GM10847 (cell line): Measurements from ENCODE around the gene NFS1.

Experiments used
- POLR2A ChIP-seq: IDR thresholded peaks from 2 replicates; pipeline ENCODE4 v1.6.1; 2011; ENCODE audit not compliant: insufficient read length; ENCODE audit errors: extremely low read depth

Gene NFS1

GRCh38 chr20:35661053-35661452 lies 38.1 kb downstream of the NFS1 start:
- TF ChIP-seq POLR2A: no peak

DNA sequence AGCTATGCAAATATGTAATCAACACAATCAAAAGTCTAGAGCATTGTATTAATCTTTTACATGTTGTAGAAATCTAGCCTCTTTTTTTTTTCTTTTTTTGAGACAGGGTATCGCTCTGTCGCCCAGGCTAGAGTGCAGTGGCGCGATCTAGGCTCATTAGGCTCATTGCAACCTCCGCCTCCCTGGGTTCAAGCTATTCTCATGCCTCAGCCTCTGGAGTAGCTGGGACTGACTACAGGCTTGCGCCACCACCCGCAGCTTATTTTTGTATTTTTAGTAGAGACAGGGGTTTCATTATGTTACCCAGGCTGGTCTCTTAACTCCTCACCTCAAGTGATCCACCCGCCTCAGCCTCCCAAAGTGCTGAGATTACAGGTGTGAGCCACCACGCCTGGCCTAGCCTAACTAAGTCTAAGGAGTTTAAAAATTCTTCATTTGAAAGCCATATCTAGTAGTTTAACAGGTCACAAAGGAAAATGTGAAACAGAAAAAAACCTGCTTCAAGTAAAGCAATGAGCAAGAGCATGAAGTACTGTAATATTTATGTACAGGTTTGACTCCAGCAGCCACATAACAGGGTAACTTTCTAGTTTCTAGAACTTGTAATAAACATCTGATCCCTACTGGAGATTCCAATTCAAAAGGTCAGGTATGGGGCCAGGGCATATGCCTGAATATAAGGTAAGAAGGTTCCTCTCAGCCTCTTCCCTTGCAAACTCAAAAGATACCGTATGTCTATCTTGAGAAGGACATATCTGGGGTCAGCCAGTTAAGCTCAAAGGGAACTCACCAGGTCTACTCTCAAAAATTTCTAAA lies 38.8 kb downstream of the NFS1 start:
- TF ChIP-seq POLR2A: no peak

GRCh38 chr20:35657271-35657670 lies 41.9 kb downstream of the NFS1 start:
- no peak for TF ChIP-seq POLR2A

- no peak for TF ChIP-seq POLR2A
Observed at GRCh38 chr20:35654415-35654814, 44.7 kb downstream of the NFS1 start.

GRCh38 chr20:35653893-35654292 lies 45.3 kb downstream of the NFS1 start:
- no peak for TF ChIP-seq POLR2A

- no peak for TF ChIP-seq POLR2A
Observed at GRCh38 chr20:35653430-35653734, 45.8 kb downstream of the NFS1 start.

DNA sequence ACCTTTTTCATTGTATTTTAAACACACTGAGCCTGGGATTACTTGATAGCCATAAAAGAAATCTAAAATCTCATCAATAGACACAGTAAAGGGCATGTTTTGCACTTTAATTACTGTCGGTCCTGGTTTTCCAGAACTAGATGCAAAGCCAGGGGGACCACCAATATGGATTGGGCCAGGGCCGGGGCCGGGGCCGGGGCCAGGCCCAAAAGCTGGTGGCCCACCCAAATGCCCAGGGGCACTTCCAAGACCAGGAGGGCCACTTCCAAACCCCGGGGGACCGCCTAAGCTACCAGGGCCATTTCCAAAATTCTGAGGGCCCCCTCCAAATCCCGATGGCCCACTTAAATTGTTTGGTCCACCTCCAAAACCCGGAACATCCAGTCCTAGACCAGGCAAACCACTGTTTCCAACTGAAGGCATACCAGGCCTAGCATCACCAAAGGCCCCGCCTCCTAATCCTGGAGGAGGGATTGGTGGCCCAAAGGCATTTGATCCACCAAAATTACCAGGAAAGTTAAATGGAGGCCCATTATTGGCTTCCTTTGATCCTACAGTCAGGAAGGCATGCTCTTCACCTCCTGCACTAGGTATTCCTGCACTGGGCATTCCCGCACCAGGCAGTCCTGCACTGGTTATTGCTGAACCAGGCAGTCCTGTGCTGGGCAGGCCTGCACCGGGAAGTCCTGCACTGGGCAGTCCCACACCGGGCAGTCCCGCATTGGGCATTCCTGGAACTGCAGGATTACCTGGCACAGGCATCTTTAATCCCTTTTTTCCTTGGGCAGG lies 46.3 kb downstream of the NFS1 start:
- TF ChIP-seq POLR2A: no peak

DNA sequence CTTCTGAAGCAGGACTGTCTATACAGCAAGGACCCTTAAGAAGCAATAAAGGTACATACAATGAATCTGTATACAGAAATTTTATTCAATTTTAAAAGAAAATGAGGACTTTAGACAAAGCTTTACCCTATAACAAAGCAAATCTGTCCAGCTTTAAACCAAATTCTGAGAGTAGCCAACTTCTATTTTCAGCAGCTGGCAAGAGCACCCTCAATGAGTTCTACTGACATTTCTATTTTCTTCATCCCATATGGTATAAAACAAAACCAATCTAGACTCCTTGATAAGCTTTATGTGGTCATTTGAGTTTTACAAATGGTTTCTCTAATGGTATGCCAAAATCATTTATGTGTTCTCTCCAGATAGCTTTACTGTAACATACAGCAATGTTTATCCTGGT lies 47.2 kb downstream of the NFS1 start:
- TF ChIP-seq POLR2A: no peak

DNA sequence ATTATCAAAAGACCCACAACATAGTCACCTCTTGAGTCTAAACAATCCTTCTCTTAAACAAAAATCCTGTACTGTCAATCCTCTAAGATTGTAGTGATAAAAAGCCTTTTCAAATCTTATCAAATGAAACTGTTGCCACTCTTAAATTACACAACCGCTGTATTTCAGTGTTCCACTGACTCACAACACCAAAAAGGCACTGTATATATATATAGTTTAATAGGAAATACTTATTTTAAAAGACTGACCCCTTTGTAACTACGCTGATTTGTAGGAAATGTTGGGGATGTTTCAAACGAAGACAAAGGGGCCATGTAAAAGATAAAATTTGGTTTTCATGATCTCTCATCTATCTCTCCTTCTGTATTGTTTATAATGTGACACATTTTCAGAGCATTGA lies 48.5 kb downstream of the NFS1 start:
- TF ChIP-seq POLR2A: no peak

GRCh38 chr20:35648836-35649235 lies 50.3 kb downstream of the NFS1 start:
- no peak for TF ChIP-seq POLR2A

- no peak for TF ChIP-seq POLR2A
Observed at GRCh38 chr20:35644806-35645205, 54.3 kb downstream of the NFS1 start.

DNA sequence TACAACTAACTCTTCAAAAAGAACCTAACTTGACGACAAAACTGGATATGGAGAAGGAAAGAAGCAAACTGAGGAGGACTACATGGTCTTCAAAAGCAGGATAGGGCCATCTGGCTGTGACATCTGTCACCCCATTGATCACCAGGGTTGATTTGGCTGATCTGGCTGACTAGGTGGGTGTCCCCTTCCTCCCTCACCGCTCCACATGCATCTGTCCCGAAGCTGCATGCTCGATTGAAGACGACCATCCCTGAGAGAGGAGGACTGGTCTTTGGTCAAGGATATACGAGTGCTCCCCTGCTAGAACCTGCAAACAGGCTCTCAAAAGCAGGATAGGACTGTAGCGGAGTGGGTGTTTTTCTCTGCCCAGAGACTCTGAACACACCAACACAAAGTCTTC lies 56.1 kb downstream of the NFS1 start:
- TF ChIP-seq POLR2A: no peak

DNA sequence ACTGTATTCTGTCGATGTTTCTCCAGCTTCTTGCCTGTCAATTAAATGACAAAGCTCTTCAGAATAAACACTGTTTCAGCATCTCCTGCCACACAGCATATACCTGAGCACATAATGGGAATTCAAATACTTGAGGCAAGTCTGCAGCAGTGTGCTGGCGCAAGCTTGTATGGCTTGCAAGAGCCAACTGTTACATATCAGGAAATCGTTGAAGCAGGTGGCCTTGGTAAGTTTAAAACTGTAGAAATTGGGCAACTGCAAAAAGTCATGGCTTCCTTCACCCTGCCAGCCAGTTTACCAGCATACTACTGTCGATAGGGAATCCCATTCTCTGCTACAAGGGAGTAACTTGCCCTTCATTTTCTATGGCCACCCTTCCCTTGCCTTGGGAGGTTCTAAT lies 57.4 kb downstream of the NFS1 start:
- TF ChIP-seq POLR2A: no peak

- TF ChIP-seq POLR2A: no peak
Observed at GRCh38 chr20:35640724-35641123, 58.4 kb downstream of the NFS1 start.

DNA sequence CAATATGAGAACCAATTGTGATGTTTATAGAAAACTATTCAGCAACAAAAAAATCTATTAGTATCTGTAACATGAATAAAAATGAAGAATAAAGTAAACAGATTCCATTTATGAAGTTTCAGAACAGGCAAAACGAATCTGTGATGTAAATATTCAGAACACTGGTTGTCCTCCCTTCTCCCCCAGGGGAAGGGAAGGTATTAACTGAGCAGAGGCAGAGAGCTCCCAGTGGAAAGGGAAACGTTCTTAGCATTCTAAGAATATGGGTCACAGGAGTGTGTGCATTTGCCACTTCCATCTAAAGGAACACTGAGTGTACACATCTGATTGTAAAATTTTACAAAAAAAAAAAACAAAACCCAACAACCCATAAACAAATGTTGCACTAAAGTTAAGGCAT lies 60.4 kb downstream of the NFS1 start:
- no peak for TF ChIP-seq POLR2A

DNA sequence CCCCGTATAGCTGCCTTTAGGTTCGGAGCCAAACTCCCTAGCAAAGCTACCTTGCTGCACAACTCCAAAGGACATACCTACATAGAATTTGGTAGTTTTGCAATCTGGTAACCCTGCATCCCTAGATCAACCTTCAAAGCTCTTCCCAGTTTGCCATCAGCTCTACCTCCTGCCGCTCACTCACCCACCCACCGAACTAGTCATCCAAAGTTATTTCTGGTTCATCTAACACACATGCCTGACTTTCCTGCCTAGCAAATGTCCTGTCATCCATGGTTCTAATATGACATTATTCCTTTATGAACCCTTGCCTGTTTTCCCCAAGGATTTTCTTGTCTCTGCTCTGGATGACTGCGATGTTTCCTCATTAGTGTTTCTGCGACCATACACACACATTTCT lies 61.9 kb downstream of the NFS1 start:
- no peak for TF ChIP-seq POLR2A

GRCh38 chr20:35636095-35636494 lies 63.1 kb downstream of the NFS1 start:
- no peak for TF ChIP-seq POLR2A
